H1 (cell line): Measurements from ENCODE around the gene FRMD4A. TPM values are rescaled to one million over a fixed set of nuclear protein-coding genes. Genes with fewer than 3 reads are reported as not detected.

Experiments
- BACH1 ChIP-seq: IDR thresholded peaks from 2 replicates; pipeline ENCODE4 v1.6.1; 2012; ENCODE audit warnings: low read length, improper control_type of control experiment
- CHD7 ChIP-seq: fragments of 300-600 bp; sonication (generic); IDR thresholded peaks from 2 replicates; pipeline ENCODE4 v1.7.1; 2012; ENCODE audit warnings: low read length, moderate library complexity, mild to moderate bottlenecking, inconsistent platforms; ENCODE audit not compliant: insufficient replicate concordance
- GABPA ChIP-seq: IDR thresholded peaks from 2 replicates; pipeline ENCODE4 v1.6.1; 2011; ENCODE audit warnings: mild to moderate bottlenecking, low read length, moderate library complexity, borderline replicate concordance; ENCODE audit not compliant: insufficient read depth
- PHF8 ChIP-seq: fragments of 200-600 bp; sonication (generic); conservative IDR thresholded peaks from 2 replicates; pipeline ENCODE4 v1.7.1; 2012; ENCODE audit warnings: low read depth, mild to moderate bottlenecking, inconsistent platforms, low read length, moderate library complexity
- POU5F1 ChIP-seq: IDR thresholded peaks from 2 replicates; pipeline ENCODE4 v1.6.1; 2011; ENCODE audit warnings: low read depth, mild to moderate bottlenecking, low read length, moderate library complexity
- RNF2 ChIP-seq: fragments of 200-900, 300-1000 bp; sonication (generic); IDR thresholded peaks from 2 replicates; pipeline ENCODE4 v1.7.1; 2016; ENCODE audit warnings: borderline replicate concordance, low read depth, mild to moderate bottlenecking, antibody characterized with exemption, low read length; ENCODE audit not compliant: poor library complexity, severe bottlenecking; ENCODE audit errors: missing control alignments
- polyA plus RNA-seq, 7 experiments: library from polyadenylated mRNA; depleted of rRNA in 3 of 7; stranded (reverse) in 5 of 7; unstranded in 2 of 7; fragments of >200 nt in 5 of 7; fragments of 200-250 nt in 2 of 7; gene quantifications; 1 replicate in 5 of 7; 2 replicates in 1 of 7; 4 replicates in 1 of 7; pipeline versions ENCODE4 v1.2.1 to v1.2.3, GENCODE V29; 2011 to 2013; ENCODE audit warnings: missing spikeins in 2 of 7, mixed read lengths in 2 of 7
- total RNA-seq: library from RNA; stranded (reverse); fragmentation: NEBNext Ultra II Directional; extraction: Animal tissue kit (Norgen Biotek cat#: 25700); gene quantifications from 2 replicates; pipeline ENCODE4 v1.2.1, GENCODE V29; 2021

Gene FRMD4A
- total and polyA plus RNA-seq, 2 of the 8 experiments (the other 6 are each of a cell fraction or from before 2014, with no cell fraction given), result 38.6 to 39.6 TPM

- TF ChIP-seq CHD7, result no peak
- no peak for TF ChIP-seq GABPA
- no peak for TF ChIP-seq RNF2
- no peak for TF ChIP-seq BACH1
- no peak for TF ChIP-seq PHF8
- TF ChIP-seq POU5F1, result no peak
- TF ChIP-seq, all 59 proteins: peak for 0
These were observed 676.5 kb downstream of the FRMD4A start (continued) for GRCh38 chr10:13654118-13654830.
